Osteocyte (in vitro differentiated cells): ENCODE data around the gene RGS3. TPM values are rescaled to one million over a fixed set of nuclear protein-coding genes. Genes with fewer than 3 reads are reported as not detected.

Experiments used
- DNase-seq: peaks from one replicate; pipeline ENCODE4 v3.0.0; 2021; ENCODE audit warnings: mixed read lengths; ENCODE audit not compliant: unreplicated experiment; ENCODE audit errors: extremely low spot score
- H3K27ac Mint-ChIP-seq: one replicate; pipeline ENCODE4 v1.8.0; 2021; ENCODE audit warnings: mild to moderate bottlenecking, mixed read lengths; ENCODE audit not compliant: unreplicated experiment
- H3K27me3 Mint-ChIP-seq: one replicate; pipeline ENCODE4 v1.8.0; 2021; ENCODE audit warnings: mixed read lengths; ENCODE audit not compliant: unreplicated experiment
- H3K36me3 Mint-ChIP-seq: one replicate; pipeline ENCODE4 v1.8.0; 2021; ENCODE audit warnings: mixed read lengths; ENCODE audit not compliant: unreplicated experiment
- H3K4me1 Mint-ChIP-seq: one replicate; pipeline ENCODE4 v1.8.0; 2021; ENCODE audit warnings: mixed read lengths; ENCODE audit not compliant: unreplicated experiment
- H3K4me3 Mint-ChIP-seq: one replicate; pipeline ENCODE4 v1.8.0; 2021; ENCODE audit warnings: mild to moderate bottlenecking, moderate library complexity, mixed read lengths; ENCODE audit not compliant: unreplicated experiment
- H3K9me3 Mint-ChIP-seq: one replicate; pipeline ENCODE4 v1.8.0; 2021; ENCODE audit warnings: mixed read lengths; ENCODE audit not compliant: unreplicated experiment
- CTCF ChIP-seq: fragments of 200-600 bp; sonication (generic); IDR thresholded peaks from 2 replicates; pipeline ENCODE4 v1.5.0; 2021; ENCODE audit warnings: antibody characterized with exemption, mild to moderate bottlenecking, moderate library complexity
- total RNA-seq: library from RNA; stranded (reverse); gene quantifications from 2 replicates; pipeline ENCODE4 v1.2.1, GENCODE V29; 2021

The RGS3 gene
- total RNA-seq, 1 donor from 2014 or later, result 67.8 TPM

GRCh38 chr9:113594484-113595299 lies 131.2 kb downstream of the RGS3 start:
- H3K4me3 Mint-ChIP-seq, result peak overlapping the region; percentile 88
- TF ChIP-seq CTCF, result no peak
- no peaks in the 10 kb centered on the region for H3K27me3 Mint-ChIP-seq
- DNase-seq, result no peak
- peaks cover 56% of the 10 kb centered on the region for H3K4me1 Mint-ChIP-seq
- H3K36me3 Mint-ChIP-seq, result peaks cover 19% of the 10 kb centered on the region
- H3K27ac Mint-ChIP-seq, result peak overlapping the region; percentile 93
- no peaks in the 10 kb centered on the region for H3K9me3 Mint-ChIP-seq

GRCh38 chr9:113596616-113597320 lies 133.2 kb downstream of the RGS3 start:
- H3K36me3 Mint-ChIP-seq, result peaks cover 19% of the 10 kb centered on the region
- no peak for DNase-seq
- TF ChIP-seq CTCF, result no peak
- H3K4me1 Mint-ChIP-seq, result peaks cover 70% of the 10 kb centered on the region
- H3K9me3 Mint-ChIP-seq, result no peaks in the 10 kb centered on the region
- no peaks in the 10 kb centered on the region for H3K27me3 Mint-ChIP-seq
- peak overlapping the region; percentile 41 for H3K27ac Mint-ChIP-seq
- peak overlapping the region; percentile 18 for H3K4me3 Mint-ChIP-seq

- no peak overlapping the region for H3K27ac Mint-ChIP-seq
- no peaks in the 10 kb centered on the region for H3K9me3 Mint-ChIP-seq
- H3K36me3 Mint-ChIP-seq, result peaks cover 19% of the 10 kb centered on the region
- no peak for TF ChIP-seq CTCF
- H3K27me3 Mint-ChIP-seq, result no peaks in the 10 kb centered on the region
- no peak overlapping the region for H3K4me3 Mint-ChIP-seq
- H3K4me1 Mint-ChIP-seq, result peaks cover 76% of the 10 kb centered on the region
- no peak for DNase-seq
These were observed 134.1 kb downstream of the RGS3 start for GRCh38 chr9:113597390-113598241.

- no peak for DNase-seq
- no peak overlapping the region for H3K27ac Mint-ChIP-seq
- H3K36me3 Mint-ChIP-seq, result peaks cover 19% of the 10 kb centered on the region
- no peak for TF ChIP-seq CTCF
- peaks cover 80% of the 10 kb centered on the region for H3K4me1 Mint-ChIP-seq
- H3K4me3 Mint-ChIP-seq, result no peak overlapping the region
- no peaks in the 10 kb centered on the region for H3K27me3 Mint-ChIP-seq
- no peaks in the 10 kb centered on the region for H3K9me3 Mint-ChIP-seq
These were observed 134.9 kb downstream of the RGS3 start for GRCh38 chr9:113598451-113598850.
